Adrenal gland (tissue), 12 donors: ENCODE data around the gene ZNF133. TPM values are rescaled to one million over a fixed set of nuclear protein-coding genes. Genes with fewer than 3 reads are reported as not detected.
A peak's percentile ranks its signal among the peaks of the same experiment; 100 is the strongest.

Experiments used
- DNase-seq, 7 donors: peaks; one replicate each; pipeline ENCODE4 v3.0.0-alpha.2; 2019 to 2020
- H3K27ac ChIP-seq, 5 donors: fragments of 200-600 bp; sonication (generic) in 4 of 5; 1 replicate in 3 of 5; 2 replicates in 2 of 5; pipeline versions ENCODE4 v1.5.1 to v1.8.0; 2016 to 2020; ENCODE audit warnings: mild to moderate bottlenecking in 1 of 5
- H3K27me3 ChIP-seq: fragments of 200-600 bp; 2 replicates; pipeline ENCODE4 v1.8.0; 2021
- H3K36me3 ChIP-seq, 2 donors: fragments of 200-600 bp; replicated peaks in 1 of 2; 1 replicate in 1 of 2; 2 replicates in 1 of 2; pipeline versions ENCODE4 v1.5.1 to v1.8.0; 2018 to 2022
- H3K4me1 ChIP-seq, 2 donors: fragments of 200-600 bp; replicated peaks in 1 of 2; 1 replicate in 1 of 2; 2 replicates in 1 of 2; pipeline versions ENCODE4 v1.5.1 to v1.8.0; 2018 to 2021
- H3K4me3 ChIP-seq, 4 donors: fragments of 200-600 bp; sonication (generic) in 3 of 4; one replicate each; pipeline ENCODE4 v1.5.1; 2016 to 2018
- H3K9me3 ChIP-seq, 3 donors: fragments of 200-600 bp; sonication (generic) in 1 of 3; replicated peaks in 1 of 3; 1 replicate in 2 of 3; 2 replicates in 1 of 3; pipeline versions ENCODE4 v1.5.1 to v1.8.0; 2016 to 2021
- CTCF ChIP-seq, 6 experiments: fragments of 450-650 bp in 4 of 6; fragments of 200-600 bp in 2 of 6; sonication (generic) in 1 of 6; IDR thresholded peaks; 1 replicate in 5 of 6; 2 replicates in 1 of 6; pipeline versions ENCODE4 v1.5.1 to v1.8.0; 2016 to 2021; ENCODE audit warnings: antibody characterized with exemption in 6 of 6, mild to moderate bottlenecking in 2 of 6, moderate library complexity in 1 of 6
- POLR2A ChIP-seq, 2 donors: fragments of 450-650 bp; IDR thresholded peaks; one replicate each; pipeline ENCODE4 v1.6.1; 2017; ENCODE audit warnings: antibody characterized with exemption in 2 of 2, mild to moderate bottlenecking in 2 of 2, moderate library complexity in 1 of 2
- WGBS, 4 donors: extraction: QIAGEN DNeasy Blood & Tissue Kit in 2 of 4; methylation state at CpG; one replicate each; pipeline versions ENCODE4 v1.1.5 to v1.1.7; 2013 to 2017; 5-methylcytosine and 5-hydroxymethylcytosine counted together
- intact Hi-C, 2 donors: fragments of 100-400 bp; cut with DNase I; formaldehyde crosslinking; loops; one replicate each; pipeline versions ENCODE4 v1.14.1 to v1.15.0; 2022 to 2023
- polyA plus RNA-seq, 3 donors: library from polyadenylated mRNA; stranded (reverse); fragments of 200-250 nt in 2 of 3; fragments of 350-450 nt in 1 of 3; fragmentation: Illumina TruSeq in 1 of 3; extraction: RNeasy Lipid Tissue Mini Kit (QIAGEN cat#74804) in 1 of 3; gene quantifications; one replicate each; pipeline ENCODE4 v1.2.3, GENCODE V29; 2013 to 2014
- total RNA-seq, 9 donors: library from RNA; depleted of rRNA in 4 of 9; stranded (reverse); fragments of >200 nt in 4 of 9; fragments of 120-200 nt in 1 of 9; fragmentation: NEBNext Ultra II Directional in 1 of 9; extraction: Animal tissue kit (Norgen Biotek cat#: 25700) in 1 of 9; gene quantifications; one replicate each; pipeline versions ENCODE4 v1.1.0 to v1.2.4, GENCODE V29; 2013 to 2023
- donor health status: healthy with polysubstance abuse.
- donor health status: Bipolar disorder and iron deficiency.
- donor health status: DM: yes; HTN: yes; CAD: no.
- donor health status: DM: no; HTN: no; CAD: no.
- donor health status: DM: no; HTN: no; CAD: no.
- donor health status: DM: yes; HTN: yes; CAD: no.

Gene ZNF133
- total and polyA plus RNA-seq, 12 donors = 7.1 to 54.9 (median 13.4) TPM

GRCh38 chr20:18256440-18257090, 31.8 kb upstream of the ZNF133 start:
- Histone ChIP-seq H3K27ac (no peak overlapping the region), H3K36me3 (no peaks in the 10 kb centered on the region), H3K4me1 (no peaks in the 10 kb centered on the region), H3K27me3 (no peaks in the 10 kb centered on the region), H3K9me3 (no peaks in the 10 kb centered on the region), H3K4me3 (no peak overlapping the region)
- WGBS, 4 donors = 59 to 67% (median 63%) methylated on average over 4 of the region's 4 CpGs
- TF ChIP-seq POLR2A (IDR thresholded peaks at IDR 0.05) (no peak), CTCF (IDR thresholded peaks at IDR 0.05) (no peak)
- DNase-seq = no peak
- intact Hi-C loops = no loop called here

GRCh38 chr20:18258126-18258860, 30.0 kb upstream of the ZNF133 start:
- Histone ChIP-seq H3K36me3 (no peaks in the 10 kb centered on the region), H3K4me1 (no peaks in the 10 kb centered on the region), H3K9me3 (no peaks in the 10 kb centered on the region), H3K27me3 (no peaks in the 10 kb centered on the region), H3K27ac (no peak overlapping the region), H3K4me3 (no peak overlapping the region)
- 68 to 73% (median 71%) methylated on average over 12 of the region's 12 CpGs for WGBS, 4 donors
- DNase-seq = peak in 5 of 7 donors; percentile 23 to 56 (median 34)
- TF ChIP-seq CTCF (IDR thresholded peaks at IDR 0.05) (peak in 3 of 6 experiments; percentile 29 to 38 (median 30)), POLR2A (IDR thresholded peaks at IDR 0.05) (no peak)
- intact Hi-C loops = no loop called here

- WGBS, 4 donors = 87 to 92% (median 89%) methylated on average over 3 of the region's 3 CpGs
- TF ChIP-seq CTCF (IDR thresholded peaks at IDR 0.05) (no peak), POLR2A (IDR thresholded peaks at IDR 0.05) (no peak)
- Histone ChIP-seq H3K4me1 (no peaks in the 10 kb centered on the region), H3K36me3 (no peaks in the 10 kb centered on the region), H3K4me3 (no peak overlapping the region), H3K27ac (no peak overlapping the region), H3K9me3 (no peaks in the 10 kb centered on the region), H3K27me3 (no peaks in the 10 kb centered on the region)
- intact Hi-C loops = no loop called here
- DNase-seq = no peak
Observed at GRCh38 chr20:18259730-18260129, 28.6 kb upstream of the ZNF133 start.

- no peak for TF ChIP-seq POLR2A (IDR thresholded peaks at IDR 0.05)
- no peak for TF ChIP-seq CTCF (IDR thresholded peaks at IDR 0.05)
- H3K27ac ChIP-seq = no peak overlapping the region
- H3K27me3 ChIP-seq = no peaks in the 10 kb centered on the region
- H3K4me1 ChIP-seq = no peaks in the 10 kb centered on the region
- no peak for DNase-seq
- no peaks in the 10 kb centered on the region for H3K9me3 ChIP-seq
- 43 to 86% (median 67%) methylated on average over 1 of the region's 1 CpG for WGBS, 4 donors
- no peak overlapping the region for H3K4me3 ChIP-seq
- H3K36me3 ChIP-seq = no peaks in the 10 kb centered on the region
- intact Hi-C loops = no loop called here
Observed at GRCh38 chr20:18263723-18264122, 24.6 kb upstream of the ZNF133 start.
